GM12874 (cell line): Measurements from ENCODE around the gene PLXDC2.

Experiments used
- TF ChIP-seq, protein P1 (sequence below): IDR thresholded peaks from 2 replicates; pipeline ENCODE4 v1.5.1; 2011; ENCODE audit warnings: low read depth, mild to moderate bottlenecking, control low read depth, low read length, moderate library complexity; ENCODE audit not compliant: insufficient read depth

The PLXDC2 gene

GRCh38 chr10:19970256-19970655, 154.0 kb downstream of the PLXDC2 start:
- TF ChIP-seq, protein P1, sequence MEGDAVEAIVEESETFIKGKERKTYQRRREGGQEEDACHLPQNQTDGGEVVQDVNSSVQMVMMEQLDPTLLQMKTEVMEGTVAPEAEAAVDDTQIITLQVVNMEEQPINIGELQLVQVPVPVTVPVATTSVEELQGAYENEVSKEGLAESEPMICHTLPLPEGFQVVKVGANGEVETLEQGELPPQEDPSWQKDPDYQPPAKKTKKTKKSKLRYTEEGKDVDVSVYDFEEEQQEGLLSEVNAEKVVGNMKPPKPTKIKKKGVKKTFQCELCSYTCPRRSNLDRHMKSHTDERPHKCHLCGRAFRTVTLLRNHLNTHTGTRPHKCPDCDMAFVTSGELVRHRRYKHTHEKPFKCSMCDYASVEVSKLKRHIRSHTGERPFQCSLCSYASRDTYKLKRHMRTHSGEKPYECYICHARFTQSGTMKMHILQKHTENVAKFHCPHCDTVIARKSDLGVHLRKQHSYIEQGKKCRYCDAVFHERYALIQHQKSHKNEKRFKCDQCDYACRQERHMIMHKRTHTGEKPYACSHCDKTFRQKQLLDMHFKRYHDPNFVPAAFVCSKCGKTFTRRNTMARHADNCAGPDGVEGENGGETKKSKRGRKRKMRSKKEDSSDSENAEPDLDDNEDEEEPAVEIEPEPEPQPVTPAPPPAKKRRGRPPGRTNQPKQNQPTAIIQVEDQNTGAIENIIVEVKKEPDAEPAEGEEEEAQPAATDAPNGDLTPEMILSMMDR: no peak

DNA sequence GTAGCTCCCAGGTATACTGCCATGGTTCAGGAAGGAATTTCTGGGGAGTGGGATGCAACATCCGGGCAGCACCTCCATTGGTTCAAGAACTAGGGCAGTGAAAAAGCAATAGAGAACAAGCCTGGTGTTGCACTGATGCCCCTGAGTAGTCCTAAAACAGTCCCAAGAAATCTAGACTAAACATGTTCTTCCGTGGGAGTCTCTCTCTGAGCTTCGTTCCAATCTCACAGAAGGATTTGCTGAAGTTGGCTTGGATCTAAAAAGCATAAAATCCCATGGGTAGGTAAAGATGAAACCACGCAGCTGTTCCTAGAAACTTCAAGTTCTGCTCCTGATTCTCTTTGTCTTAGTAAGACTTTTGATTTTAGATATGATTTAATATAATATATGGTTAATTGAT, 154.5 kb downstream of the PLXDC2 start:
- TF ChIP-seq, protein P1: no peak

DNA sequence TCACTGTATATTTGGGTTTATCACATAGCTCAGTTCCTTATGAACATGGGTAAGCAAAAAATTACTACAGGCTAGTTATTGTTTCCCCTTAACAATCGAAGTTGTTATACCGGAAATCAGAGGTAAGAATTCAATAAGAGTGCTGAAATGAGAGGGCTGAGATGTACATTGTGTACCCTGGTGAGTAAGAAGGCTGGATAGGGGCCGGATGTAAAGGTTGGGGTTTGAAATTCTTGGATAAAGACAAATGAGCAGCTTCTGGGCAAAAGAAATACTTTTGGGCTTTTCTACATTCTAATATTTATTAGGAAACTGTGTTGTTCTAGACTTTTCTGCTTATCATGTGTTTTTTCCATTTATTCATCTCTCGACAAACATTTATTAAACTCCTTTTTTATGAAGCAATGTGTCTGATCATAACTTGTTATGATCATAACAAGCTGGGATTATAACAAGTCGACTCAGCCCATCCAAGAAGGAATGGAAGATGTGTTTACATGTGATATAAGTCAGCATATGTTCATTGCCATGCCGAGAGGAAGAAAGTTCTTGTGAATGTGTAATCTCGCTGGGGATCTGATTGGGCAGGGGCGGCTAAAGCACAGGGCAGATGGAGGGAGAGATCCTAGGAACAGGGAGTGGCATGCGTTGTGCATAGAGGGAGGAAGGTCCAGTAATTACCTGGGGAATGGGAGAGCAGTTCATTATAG, 155.3 kb downstream of the PLXDC2 start:
- TF ChIP-seq, protein P1: no peak

DNA sequence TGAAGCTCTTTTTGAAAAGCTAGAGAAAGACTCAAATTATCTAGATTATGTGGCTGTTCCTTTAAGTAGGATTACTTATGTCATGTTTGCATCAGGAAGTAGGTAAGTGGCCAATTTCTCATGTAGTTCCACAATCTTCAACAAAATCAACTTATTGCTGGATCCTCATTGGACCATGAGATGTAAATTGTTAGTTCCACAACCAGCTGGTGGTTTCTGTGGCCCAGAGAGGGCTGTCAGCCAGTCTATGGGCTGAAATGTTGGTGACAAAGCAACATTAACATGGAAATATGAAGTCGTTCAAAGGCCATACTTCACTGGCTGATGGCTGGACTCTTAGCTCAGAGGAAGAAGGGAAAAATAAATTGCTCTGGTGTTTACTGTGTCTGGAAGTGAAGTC, 157.9 kb downstream of the PLXDC2 start:
- TF ChIP-seq, protein P1: no peak

DNA sequence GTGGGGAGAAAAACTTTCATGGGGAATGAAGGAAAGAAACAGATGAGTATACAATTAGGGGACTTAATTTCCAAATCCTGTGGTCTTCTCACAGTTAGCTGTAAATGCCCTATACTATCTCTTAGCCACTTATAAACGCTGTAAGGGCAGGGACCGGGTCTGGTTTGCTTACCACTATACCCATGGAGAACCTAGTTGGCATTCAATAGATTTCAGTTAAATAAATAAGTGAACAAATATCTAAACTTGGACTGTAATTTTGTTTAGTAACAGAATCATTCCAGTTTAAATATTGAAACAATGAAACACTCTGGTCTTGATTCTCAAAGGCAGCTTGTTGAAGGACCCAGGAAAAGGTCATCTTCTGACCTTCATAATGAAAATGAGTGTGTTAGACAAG, 158.3 kb downstream of the PLXDC2 start:
- TF ChIP-seq, protein P1: no peak

- TF ChIP-seq, protein P1: no peak
These were observed 160.9 kb downstream of the PLXDC2 start for GRCh38 chr10:19977097-19977521.

DNA sequence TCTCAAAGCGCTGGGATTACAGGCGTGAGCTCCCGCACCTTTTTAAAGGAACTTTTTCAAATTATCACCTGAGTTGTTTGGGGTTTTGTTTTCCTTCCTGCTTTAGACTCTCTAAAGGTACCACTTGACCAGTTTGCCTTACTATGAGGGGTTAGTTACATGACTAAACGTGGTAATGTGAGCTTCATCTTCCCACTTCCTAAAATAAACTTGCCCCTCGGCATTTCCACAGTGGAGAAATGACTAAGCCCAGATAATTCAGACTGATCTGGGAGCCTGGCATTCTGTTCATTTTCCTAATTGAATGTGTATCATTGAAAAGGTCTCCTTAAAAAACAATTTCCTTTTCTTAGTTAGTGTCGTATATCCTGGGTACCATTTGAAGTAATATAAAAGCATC, 163.4 kb downstream of the PLXDC2 start:
- TF ChIP-seq, protein P1: no peak
